22Rv1 (cell line): ENCODE results near the gene SELENOW.
"Not testable (repeated sequence)": the region's sequence is repeated elsewhere in the genome, so short reads cannot be mapped to it uniquely, and the experiment has no call there.

Experiments used
- H3K27ac ChIP-seq: fragments of 450-650 bp; 2 replicates; pipeline ENCODE4 v1.5.1; 2017
- CTCF ChIP-seq: fragments of 450-650 bp; IDR thresholded peaks from 2 replicates; pipeline ENCODE4 v1.5.1; 2017; ENCODE audit warnings: mild to moderate bottlenecking
- ZFX ChIP-seq: fragments of 450-650 bp; IDR thresholded peaks from 2 replicates; pipeline ENCODE4 v1.6.1; 2017; ENCODE audit warnings: antibody characterized with exemption, borderline replicate concordance

Gene SELENOW

GRCh38 chr19:47778954-47779351 is 450 bp downstream of the SELENOW start:
- TF ChIP-seq CTCF (no peak), ZFX (no peak)
- H3K27ac ChIP-seq, result peak overlapping the region; percentile 80

- no peak for TF ChIP-seq ZFX
- no peak for TF ChIP-seq CTCF
Measured at GRCh38 chr19:47779524-47780214, 1.2 kb downstream of the SELENOW start.

GRCh38 chr19:47780215-47780551 is 1.7 kb downstream of the SELENOW start:
- H3K27ac ChIP-seq, result no peak overlapping the region; the same call in 1 of the 2 replicates
- TF ChIP-seq ZFX (no peak), CTCF (no peak)

More at GRCh38 chr19:47779524-47780214, 1.2 kb downstream of the SELENOW start:
- peak overlapping the region; percentile 80 for H3K27ac ChIP-seq

- no peak for TF ChIP-seq ZFX
- TF ChIP-seq CTCF, result no peak
- no peak overlapping the region for H3K27ac ChIP-seq
Measured at GRCh38 chr19:47781590-47782262, 3.2 kb downstream of the SELENOW start.

GRCh38 chr19:47786566-47786965 is 8.1 kb downstream of the SELENOW start:
- TF ChIP-seq CTCF (no peak), ZFX (no peak)
- no peak overlapping the region for H3K27ac ChIP-seq

GRCh38 chr19:47787307-47787706 is 8.8 kb downstream of the SELENOW start:
- H3K27ac ChIP-seq, result not testable (repeated sequence)

GRCh38 chr19:47789811-47790210 is 11.3 kb downstream of the SELENOW start:
- not testable (repeated sequence) for H3K27ac ChIP-seq

- no peak overlapping the region for H3K27ac ChIP-seq
- TF ChIP-seq CTCF (peak; percentile 96), ZFX (no peak)
Measured at GRCh38 chr19:47790398-47790814, 11.9 kb downstream of the SELENOW start.
